Panc1 (cell line): ENCODE results near the gene GATAD2B.

ENCODE experiments used
- POLR2AphosphoS5 ChIP-seq: IDR thresholded peaks from 2 replicates; pipeline ENCODE4 v1.6.1; 2012; ENCODE audit warnings: mild to moderate bottlenecking, low read depth, low read length, moderate library complexity
- SIN3A ChIP-seq: IDR thresholded peaks from 2 replicates; pipeline ENCODE4 v1.6.1; 2012; ENCODE audit warnings: low read depth, mild to moderate bottlenecking, low read length, moderate library complexity, borderline replicate concordance; ENCODE audit not compliant: insufficient read depth
- TCF7L2 ChIP-seq: IDR thresholded peaks from 2 replicates; pipeline ENCODE4 v1.6.1; 2011; ENCODE audit warnings: mild to moderate bottlenecking, low read depth, low read length, inconsistent platforms
- TF ChIP-seq, protein P1 (sequence below): fragments of 450-650 bp; IDR thresholded peaks from 2 replicates; pipeline ENCODE4 v1.5.1; 2017; ENCODE audit warnings: mild to moderate bottlenecking
- TF ChIP-seq, protein P2 (sequence below), 2 experiments: IDR thresholded peaks; 2 replicates each; pipeline ENCODE4 v1.6.1; 2011 to 2012; ENCODE audit warnings: low read depth in 2 of 2, control low read depth in 1 of 2, low read length in 1 of 2, mild to moderate bottlenecking in 1 of 2, moderate library complexity in 1 of 2; ENCODE audit not compliant: insufficient read depth in 1 of 2

DNA sequence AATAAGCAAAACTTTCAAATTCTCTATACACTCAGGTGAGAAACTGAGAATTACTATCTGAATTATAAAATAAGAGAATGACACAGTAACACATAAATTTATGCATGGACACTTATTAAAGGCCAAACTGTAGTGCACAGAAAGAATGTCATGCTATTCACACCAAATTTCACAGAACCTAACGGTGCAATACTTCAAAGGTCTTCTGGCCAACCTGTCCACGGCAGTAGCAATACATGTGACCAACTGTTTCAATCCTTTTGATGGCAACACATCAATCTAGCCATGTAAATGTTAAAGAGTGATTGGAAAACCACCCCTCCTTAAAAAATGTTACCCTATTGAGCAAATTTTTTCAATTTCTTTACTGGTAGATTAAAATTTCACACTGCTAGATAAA, 10.4 kb downstream of the GATAD2B start:
- TF ChIP-seq, protein P1, sequence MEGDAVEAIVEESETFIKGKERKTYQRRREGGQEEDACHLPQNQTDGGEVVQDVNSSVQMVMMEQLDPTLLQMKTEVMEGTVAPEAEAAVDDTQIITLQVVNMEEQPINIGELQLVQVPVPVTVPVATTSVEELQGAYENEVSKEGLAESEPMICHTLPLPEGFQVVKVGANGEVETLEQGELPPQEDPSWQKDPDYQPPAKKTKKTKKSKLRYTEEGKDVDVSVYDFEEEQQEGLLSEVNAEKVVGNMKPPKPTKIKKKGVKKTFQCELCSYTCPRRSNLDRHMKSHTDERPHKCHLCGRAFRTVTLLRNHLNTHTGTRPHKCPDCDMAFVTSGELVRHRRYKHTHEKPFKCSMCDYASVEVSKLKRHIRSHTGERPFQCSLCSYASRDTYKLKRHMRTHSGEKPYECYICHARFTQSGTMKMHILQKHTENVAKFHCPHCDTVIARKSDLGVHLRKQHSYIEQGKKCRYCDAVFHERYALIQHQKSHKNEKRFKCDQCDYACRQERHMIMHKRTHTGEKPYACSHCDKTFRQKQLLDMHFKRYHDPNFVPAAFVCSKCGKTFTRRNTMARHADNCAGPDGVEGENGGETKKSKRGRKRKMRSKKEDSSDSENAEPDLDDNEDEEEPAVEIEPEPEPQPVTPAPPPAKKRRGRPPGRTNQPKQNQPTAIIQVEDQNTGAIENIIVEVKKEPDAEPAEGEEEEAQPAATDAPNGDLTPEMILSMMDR, result no peak
- no peak for TF ChIP-seq POLR2AphosphoS5
- TF ChIP-seq TCF7L2, result no peak
- TF ChIP-seq, protein P2, sequence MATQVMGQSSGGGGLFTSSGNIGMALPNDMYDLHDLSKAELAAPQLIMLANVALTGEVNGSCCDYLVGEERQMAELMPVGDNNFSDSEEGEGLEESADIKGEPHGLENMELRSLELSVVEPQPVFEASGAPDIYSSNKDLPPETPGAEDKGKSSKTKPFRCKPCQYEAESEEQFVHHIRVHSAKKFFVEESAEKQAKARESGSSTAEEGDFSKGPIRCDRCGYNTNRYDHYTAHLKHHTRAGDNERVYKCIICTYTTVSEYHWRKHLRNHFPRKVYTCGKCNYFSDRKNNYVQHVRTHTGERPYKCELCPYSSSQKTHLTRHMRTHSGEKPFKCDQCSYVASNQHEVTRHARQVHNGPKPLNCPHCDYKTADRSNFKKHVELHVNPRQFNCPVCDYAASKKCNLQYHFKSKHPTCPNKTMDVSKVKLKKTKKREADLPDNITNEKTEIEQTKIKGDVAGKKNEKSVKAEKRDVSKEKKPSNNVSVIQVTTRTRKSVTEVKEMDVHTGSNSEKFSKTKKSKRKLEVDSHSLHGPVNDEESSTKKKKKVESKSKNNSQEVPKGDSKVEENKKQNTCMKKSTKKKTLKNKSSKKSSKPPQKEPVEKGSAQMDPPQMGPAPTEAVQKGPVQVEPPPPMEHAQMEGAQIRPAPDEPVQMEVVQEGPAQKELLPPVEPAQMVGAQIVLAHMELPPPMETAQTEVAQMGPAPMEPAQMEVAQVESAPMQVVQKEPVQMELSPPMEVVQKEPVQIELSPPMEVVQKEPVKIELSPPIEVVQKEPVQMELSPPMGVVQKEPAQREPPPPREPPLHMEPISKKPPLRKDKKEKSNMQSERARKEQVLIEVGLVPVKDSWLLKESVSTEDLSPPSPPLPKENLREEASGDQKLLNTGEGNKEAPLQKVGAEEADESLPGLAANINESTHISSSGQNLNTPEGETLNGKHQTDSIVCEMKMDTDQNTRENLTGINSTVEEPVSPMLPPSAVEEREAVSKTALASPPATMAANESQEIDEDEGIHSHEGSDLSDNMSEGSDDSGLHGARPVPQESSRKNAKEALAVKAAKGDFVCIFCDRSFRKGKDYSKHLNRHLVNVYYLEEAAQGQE (IDR thresholded peaks at IDR 0.05; ENCODE audit: insufficient read depth in 1 of 2, low read depth in 2 of 2, low read length in 1 of 2), result no peak
- no peak for TF ChIP-seq SIN3A
